K562 (cell line): ENCODE measurements around the gene CERS6. TPM values are rescaled to one million over a fixed set of nuclear protein-coding genes. Genes with fewer than 3 reads are reported as not detected.

Source experiments
- ATAC-seq: fragments of 200-7000 bp; cut with Tn5 transposase; 3 replicates; pipeline ENCODE4 v1.9.1; 2020; ENCODE audit warnings: moderate library complexity
- BruUV-seq: library from RNA; stranded (reverse); fragments of 400-500 nt; replicated peaks from 2 replicates; lab custom pipeline; 2021; lab: Mats Ljungman, UMichigan
- CTCF ChIA-PET: fragments of 300-600 bp; formaldehyde crosslinking; extraction: SDS; loops from one replicate; lab custom pipeline; 2021; ENCODE audit warnings: low intra/inter-chr PET ratio; lab: Yijun Ruan, JAX
- POLR2A ChIA-PET: fragments of 300-600, 350-650 bp; sonication (Branson Sonifier 250); formaldehyde crosslinking; extraction: SDS; loops from one replicate; lab custom pipeline; 2021; ENCODE audit warnings: antibody characterized with exemption, inconsistent platforms; lab: Yijun Ruan, JAX
- DNase-seq, 4 experiments: peaks; one replicate each; pipeline versions ENCODE4 v3.0.0 to v3.0.0-alpha.2; 2011 to 2018; ENCODE audit warnings: low spot score in 3 of 4, mixed read lengths in 3 of 4; ENCODE audit errors: extremely low read depth in 1 of 4
- FAIRE-seq: peaks from 2 replicates; lab custom pipeline; 2011; peaks lifted over from hg19 to GRCh38; lab: Jason Lieb, UNC
- H2AFZ ChIP-seq: 2 replicates; pipeline ENCODE4 v1.6.0; 2011; ENCODE audit warnings: low read depth, low read length, control low read depth, inconsistent platforms
- H3K27ac ChIP-seq: fragments of 200-600 bp; 3 replicates; pipeline ENCODE4 v1.8.0; 2011; ENCODE audit warnings: low read depth, mild to moderate bottlenecking, control low read depth, inconsistent platforms, low read length, moderate library complexity, mixed read lengths; ENCODE audit errors: extremely low read depth
- H3K27me3 ChIP-seq, 2 experiments: fragments of 300-600 bp in 1 of 2; 2 replicates in 1 of 2; 3 replicates in 1 of 2; pipeline versions ENCODE4 v1.6.0 to v1.8.0; 2011; ENCODE audit warnings: inconsistent platforms in 2 of 2, low read length in 2 of 2, mild to moderate bottlenecking in 1 of 2, mixed read lengths in 1 of 2, moderate library complexity in 1 of 2; ENCODE audit not compliant: control insufficient read depth in 2 of 2, insufficient read depth in 2 of 2
- H3K36me3 ChIP-seq: fragments of 300-600 bp; 3 replicates; pipeline ENCODE4 v1.8.0; 2011; ENCODE audit warnings: mild to moderate bottlenecking, low read length, inconsistent platforms; ENCODE audit not compliant: control insufficient read depth, insufficient read depth
- H3K4me1 ChIP-seq, 2 experiments: fragments of 200-600 bp in 1 of 2; replicated peaks in 1 of 2; 2 replicates in 1 of 2; 3 replicates in 1 of 2; pipeline versions ENCODE4 v1.5.1 to v1.8.0; 2011; ENCODE audit warnings: inconsistent platforms in 2 of 2, low read length in 2 of 2, mild to moderate bottlenecking in 1 of 2, mixed read lengths in 1 of 2, moderate library complexity in 1 of 2; ENCODE audit not compliant: control insufficient read depth in 2 of 2, insufficient read depth in 2 of 2
- H3K4me2 ChIP-seq: 2 replicates; pipeline ENCODE4 v1.6.1; 2011; ENCODE audit warnings: low read length, control low read depth, inconsistent platforms, mixed read lengths; ENCODE audit not compliant: insufficient read depth
- H3K4me3 ChIP-seq: fragments of 200-600 bp; sonication (generic), shearing (Covaris generic); 2 replicates; pipeline ENCODE4 v1.5.1; 2016; ENCODE audit warnings: control low read depth, inconsistent platforms
- H3K79me2 ChIP-seq: fragments of 200-600 bp; 3 replicates; pipeline ENCODE4 v1.8.0; 2011; ENCODE audit warnings: low read length, inconsistent platforms; ENCODE audit not compliant: control insufficient read depth, insufficient read depth
- H3K9ac ChIP-seq, 2 experiments: 2 replicates each; pipeline versions ENCODE4 v1.6.0 to v1.6.1; 2011; ENCODE audit warnings: low read depth in 2 of 2, low read length in 2 of 2, control low read depth in 1 of 2, inconsistent platforms in 1 of 2, mild to moderate bottlenecking in 1 of 2, mixed read lengths in 1 of 2; ENCODE audit not compliant: insufficient read depth in 1 of 2
- H3K9me1 ChIP-seq: one replicate; pipeline ENCODE4 v1.6.0; 2011; ENCODE audit warnings: inconsistent platforms, mild to moderate bottlenecking, low read length, moderate library complexity; ENCODE audit not compliant: control insufficient read depth, insufficient read depth
- H3K9me3 ChIP-seq: replicated peaks from 2 replicates; pipeline ENCODE4 v1.5.1; 2011; ENCODE audit warnings: low read depth, low read length, inconsistent platforms; ENCODE audit not compliant: control insufficient read depth, insufficient read depth
- H4K20me1 ChIP-seq: replicated peaks from 2 replicates; pipeline ENCODE4 v1.6.1; 2011; ENCODE audit warnings: low read length, inconsistent platforms, mixed read lengths; ENCODE audit not compliant: control insufficient read depth, insufficient read depth
- EHMT2 ChIP-seq: fragments of 450-650 bp; IDR thresholded peaks from 2 replicates; pipeline ENCODE4 v1.6.1; 2018; ENCODE audit warnings: antibody characterized with exemption
- IRF2 ChIP-seq: sonication (generic); formaldehyde crosslinking; IDR thresholded peaks from 2 replicates; pipeline ENCODE4 v1.8.1; 2022; ENCODE audit warnings: mild to moderate bottlenecking, missing genetic modification reagents
- PHB ChIP-seq: fragments of 250-450 bp; sonication (Bioruptor Pico); IDR thresholded peaks from 2 replicates; pipeline ENCODE4 v1.5.0; 2021
- PPARD ChIP-seq: fragments of 250-450 bp; sonication (Bioruptor Pico); IDR thresholded peaks from 2 replicates; pipeline ENCODE4 v1.8.0; 2022; ENCODE audit warnings: inconsistent platforms, mild to moderate bottlenecking, moderate library complexity
- RREB1 ChIP-seq: fragments of 250-450 bp; sonication (Bioruptor Pico); IDR thresholded peaks from 2 replicates; pipeline ENCODE4 v1.4.0; 2020
- SAFB ChIP-seq: fragments of 200-400 bp; formaldehyde crosslinking; IDR thresholded peaks from 2 replicates; pipeline ENCODE4 v1.6.1; 2017; ENCODE audit warnings: low read depth, low read length, borderline replicate concordance
- SRSF7 ChIP-seq: fragments of 200-400 bp; formaldehyde crosslinking; optimal IDR thresholded peaks from 2 replicates; pipeline ENCODE3; 2017; ENCODE audit warnings: mild to moderate bottlenecking, low read depth, low read length
- TFE3 ChIP-seq: fragments of 450-650 bp; formaldehyde crosslinking; IDR thresholded peaks from 2 replicates; pipeline ENCODE4 v1.4.0; 2020; ENCODE audit warnings: mild to moderate bottlenecking, mixed read lengths
- ZBTB8A ChIP-seq: fragments of 450-650 bp; IDR thresholded peaks from 2 replicates; pipeline ENCODE4 v1.6.1; 2018; ENCODE audit warnings: mild to moderate bottlenecking, moderate library complexity; ENCODE audit not compliant: partially characterized antibody
- ZNF444 ChIP-seq: fragments of 250-450 bp; sonication (Bioruptor Pico); IDR thresholded peaks from 2 replicates; pipeline ENCODE4 v1.4.0; 2020; ENCODE audit warnings: mild to moderate bottlenecking, moderate library complexity
- WGBS: fragments of 100-300 bp; shearing (Covaris generic); methylation state at CpG from one replicate; pipeline ENCODE4 v1.1.6; 2016; ENCODE audit warnings: low coverage, mixed read lengths; ENCODE audit not compliant: insufficient coverage; ENCODE audit errors: missing lambda C conversion rate; 5-methylcytosine and 5-hydroxymethylcytosine counted together
- in situ Hi-C: fragments of 300-500 bp; cut with MboI; formaldehyde crosslinking; loops from 4 replicates; pipeline ENCODE4 v1.15.0; 2018; ENCODE audit warnings: inconsistent platforms, mixed read lengths
- intact Hi-C: fragments of 100-400 bp; cut with micrococcal nuclease; formaldehyde crosslinking; loops from 2 replicates; pipeline ENCODE4 v1.14.2; 2022
- polyA plus RNA-seq, 8 experiments: library from polyadenylated mRNA; depleted of rRNA in 4 of 8; stranded (reverse) in 5 of 8; unstranded in 3 of 8; fragments of >200 nt; fragmentation: Nextera tagmentation in 2 of 8; fragmentation: Illumina TruSeq in 1 of 8; extraction: Ambion mirVana in 2 of 8; extraction: Trizol in 1 of 8; gene quantifications; 2 replicates each; pipeline versions ENCODE4 v1.2.1 to v1.2.3, GENCODE V29; 2011 to 2014; ENCODE audit warnings: inconsistent platforms in 1 of 8, missing spikeins in 1 of 8
- total RNA-seq, 7 experiments: library from RNA; depleted of rRNA in 6 of 7; stranded (reverse); fragments of >200 nt in 6 of 7; fragmentation: Illumina TruSeq in 2 of 7; extraction: Trizol in 2 of 7; gene quantifications; 2 replicates each; pipeline versions ENCODE4 v1.2.1 to v1.2.3, GENCODE V29; 2011 to 2021; ENCODE audit warnings: low replicate concordance in 1 of 7
- TF ChIP-seq, protein P1 (sequence below): fragments of 250-450 bp; sonication (Bioruptor Pico); IDR thresholded peaks from 2 replicates; pipeline ENCODE4 v1.4.0; 2020; ENCODE audit warnings: mild to moderate bottlenecking, moderate library complexity

CERS6 gene
- total and polyA plus RNA-seq, 9 of the 15 experiments (the other 6 are each of a cell fraction or from before 2014, with no cell fraction given), result 1.6 to 13.6 (median 11.4) TPM

- TF ChIP-seq SAFB, result no peak
Measured at GRCh38 chr2:168514692-168515091, 58.6 kb downstream of the CERS6 start (continued).

- Histone ChIP-seq H3K36me3 (no peaks in the 10 kb centered on the region), H3K79me2 (peaks cover 3% of the 10 kb centered on the region; the same call in 1 of the 3 replicates), H3K4me1 (peaks cover 0 to 2% of the 10 kb centered on the region in 2 experiments; a peak in 1 of 5 replicates), H3K9me3 (no peaks in the 10 kb centered on the region), H3K9ac (no peak overlapping the region), H3K9me1 (peaks cover 5% of the 10 kb centered on the region), H2AFZ (no peak overlapping the region), H3K4me2 (no peak overlapping the region), H3K27ac (no peak overlapping the region), H4K20me1 (peaks cover 4% of the 10 kb centered on the region; the same call in 1 of the 2 replicates), H3K27me3 (no peaks in the 10 kb centered on the region), H3K4me3 (no peak overlapping the region)
- POLR2A ChIA-PET, result interaction anchor here (0.6 to 1.9 kb wide), 3 partner anchors 9 to 969 kb away, joined by 3 to 6 read pairs (median 4); no protein-coding TSS in a partner anchor
- DNase-seq (no peak), ATAC-seq (no peak), FAIRE-seq (no peak)
- intact Hi-C loops (no loop called here), in situ Hi-C loops (no loop called here)
- WGBS, result 46% methylated on average over 2 of the region's 2 CpGs
- CTCF ChIA-PET, result no interaction called here
- BruUV-seq, result no TSS peak
- TF ChIP-seq PPARD (CRISPR knock-in tag) (no peak), IRF2 (CRISPR knock-in tag) (no peak), ZBTB8A (no peak), EHMT2 (no peak), ZNF444 (no peak), TFE3 (CRISPR knock-in tag) (no peak), RREB1 (CRISPR knock-in tag) (no peak), PHB (CRISPR knock-in tag) (no peak), SRSF7 (no peak)
- TF ChIP-seq, protein P1, sequence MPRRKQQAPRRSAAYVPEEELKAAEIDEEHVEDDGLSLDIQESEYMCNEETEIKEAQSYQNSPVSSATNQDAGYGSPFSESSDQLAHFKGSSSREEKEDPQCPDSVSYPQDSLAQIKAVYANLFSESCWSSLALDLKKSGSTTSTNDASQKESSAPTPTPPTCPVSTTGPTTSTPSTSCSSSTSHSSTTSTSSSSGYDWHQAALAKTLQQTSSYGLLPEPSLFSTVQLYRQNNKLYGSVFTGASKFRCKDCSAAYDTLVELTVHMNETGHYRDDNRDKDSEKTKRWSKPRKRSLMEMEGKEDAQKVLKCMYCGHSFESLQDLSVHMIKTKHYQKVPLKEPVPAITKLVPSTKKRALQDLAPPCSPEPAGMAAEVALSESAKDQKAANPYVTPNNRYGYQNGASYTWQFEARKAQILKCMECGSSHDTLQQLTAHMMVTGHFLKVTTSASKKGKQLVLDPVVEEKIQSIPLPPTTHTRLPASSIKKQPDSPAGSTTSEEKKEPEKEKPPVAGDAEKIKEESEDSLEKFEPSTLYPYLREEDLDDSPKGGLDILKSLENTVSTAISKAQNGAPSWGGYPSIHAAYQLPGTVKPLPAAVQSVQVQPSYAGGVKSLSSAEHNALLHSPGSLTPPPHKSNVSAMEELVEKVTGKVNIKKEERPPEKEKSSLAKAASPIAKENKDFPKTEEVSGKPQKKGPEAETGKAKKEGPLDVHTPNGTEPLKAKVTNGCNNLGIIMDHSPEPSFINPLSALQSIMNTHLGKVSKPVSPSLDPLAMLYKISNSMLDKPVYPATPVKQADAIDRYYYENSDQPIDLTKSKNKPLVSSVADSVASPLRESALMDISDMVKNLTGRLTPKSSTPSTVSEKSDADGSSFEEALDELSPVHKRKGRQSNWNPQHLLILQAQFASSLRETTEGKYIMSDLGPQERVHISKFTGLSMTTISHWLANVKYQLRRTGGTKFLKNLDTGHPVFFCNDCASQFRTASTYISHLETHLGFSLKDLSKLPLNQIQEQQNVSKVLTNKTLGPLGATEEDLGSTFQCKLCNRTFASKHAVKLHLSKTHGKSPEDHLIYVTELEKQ (CRISPR knock-in tag), result no peak
Measured at GRCh38 chr2:168515502-168515901, 59.4 kb downstream of the CERS6 start.
